ENCODE measurements around the gene PICK1. TPM values are rescaled to one million over a fixed set of nuclear protein-coding genes. Genes with fewer than 3 reads are reported as not detected.

The PICK1 gene
- total and polyA plus RNA-seq, 10 of the 15 experiments (the other 5 are each of a cell fraction or from before 2014, with no cell fraction given), result 0.07 to 19.2 (median 10.9) TPM

DNA sequence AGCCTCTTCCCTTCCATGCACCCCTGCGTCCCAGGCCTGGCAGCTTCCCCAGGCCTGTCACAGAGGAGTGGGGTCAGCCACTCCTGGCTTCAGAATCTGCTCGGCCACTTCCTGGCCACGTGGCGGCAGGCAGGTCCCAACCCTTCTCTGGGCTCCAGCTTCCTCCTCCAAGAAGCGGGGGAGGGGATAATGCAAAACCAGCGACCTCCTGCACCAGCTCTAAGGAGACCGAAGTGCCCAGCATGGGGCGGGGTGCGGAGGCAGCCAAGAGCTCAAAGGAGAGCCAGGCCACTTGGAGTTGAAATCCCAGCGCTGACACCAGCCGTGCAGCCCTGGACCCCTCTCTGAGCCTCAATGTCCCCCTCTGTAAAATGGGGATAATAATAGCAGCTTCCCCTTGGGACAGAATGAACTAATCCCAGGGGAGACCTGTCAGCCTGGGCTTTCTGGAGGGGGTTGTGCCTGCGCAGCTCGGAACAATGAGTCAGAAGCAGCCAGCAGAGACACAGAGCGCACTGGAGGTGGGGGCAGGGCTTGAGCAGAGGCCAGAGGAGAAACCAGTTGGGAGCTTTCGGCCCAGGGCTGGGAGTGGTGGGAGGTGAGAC lies 22.8 kb upstream of the PICK1 start (continued):
- TF ChIP-seq BCLAF1 (IDR thresholded peaks at IDR 0.05) (no peak), RAD51 (IDR thresholded peaks at IDR 0.05) (no peak), DPF2 (IDR thresholded peaks at IDR 0.05) (0 out of 2 replicates have a peak, but pooled peaks have one; percentile 18)

GRCh38 chr22:38034884-38035529 lies 22.2 kb upstream of the PICK1 start:
- ChIA-PET RAD21 (ENCODE audit: unreplicated experiment) (interaction anchor here (0.6 to 1.3 kb wide), 2 partner anchors 17 to 262 kb away, joined by 4 to 9 read pairs; no protein-coding TSS in a partner anchor), POLR2A (no interaction called here), SMC1A (ENCODE audit: uncharacterized antibody, unreplicated experiment) (interaction anchor here (0.7 kb wide), 1 partner anchor 39 kb away, joined by 3 read pairs; no protein-coding TSS in a partner anchor), CTCF (interaction anchor here (0.9 to 1.9 kb wide), 2 partner anchors 17 to 69 kb away, joined by 3 to 10 read pairs; no protein-coding TSS in a partner anchor)
- no peak overlapping the region for H3K9ac ChIP-seq (ENCODE audit: control insufficient read depth, insufficient read depth, low read length)
- no peak for DNase-seq (ENCODE audit: low read depth, low spot score)
- no peaks in the 10 kb centered on the region for H3K79me2 ChIP-seq (ENCODE audit: control insufficient read depth, insufficient read depth, low read length)
- H3K9me3 ChIP-seq (replicated peaks; ENCODE audit: control insufficient read depth, insufficient read depth, low read length), result no peaks in the 10 kb centered on the region
- WGBS (ENCODE audit: insufficient coverage, insufficient replicate concordance, low lambda C conversion rate, missing lambda C conversion rate), result 45% methylated on average over 9 of the region's 11 CpGs
- H3K27me3 ChIP-seq (replicated peaks in 1 of 2; ENCODE audit: control insufficient read depth in 2 of 2, insufficient read depth in 2 of 2, low read length in 1 of 2), result no peaks in the 10 kb centered on the region; a peak in 1 of 4 replicates
- no peak overlapping the region for H3K4me3 ChIP-seq
- H3K36me3 ChIP-seq (ENCODE audit: control insufficient read depth in 2 of 2, insufficient read depth in 2 of 2, low read length in 1 of 2), result no peaks in the 10 kb centered on the region
- peak; percentile 19; the same call in 2 of the 3 replicates for ATAC-seq
- no peak for FAIRE-seq
- in situ Hi-C loops (cut with MboI), result no loop called here
- BruUV-seq (replicated peaks), result no TSS peak
- no peaks in the 10 kb centered on the region for H4K20me1 ChIP-seq (ENCODE audit: control insufficient read depth, insufficient read depth)
- H2AFZ ChIP-seq (ENCODE audit: control insufficient read depth, low read depth, low read length), result no peak overlapping the region
- H3K27ac ChIP-seq (ENCODE audit: control insufficient read depth, insufficient read depth), result no peak overlapping the region
- peaks cover 7% of the 10 kb centered on the region; the same call in 1 of the 2 replicates for H3K4me1 ChIP-seq (ENCODE audit: control insufficient read depth, insufficient read depth, low read length)
- H3K4me2 ChIP-seq (ENCODE audit: control insufficient read depth, insufficient read depth), result no peak overlapping the region
- intact Hi-C loops (cut with micrococcal nuclease; ENCODE audit: unreplicated experiment), result no loop called here
- TF ChIP-seq DPF2 (IDR thresholded peaks at IDR 0.05) (no peak), CEBPB (IDR thresholded peaks at IDR 0.05; ENCODE audit: borderline replicate concordance in 1 of 2, low read depth in 2 of 2, low read length in 2 of 2) (no peak), EGR1 (IDR thresholded peaks at IDR 0.05; ENCODE audit: borderline replicate concordance in 1 of 2, low read depth in 2 of 2, low read length in 2 of 2) (no peak), BHLHE40 (IDR thresholded peaks at IDR 0.05; ENCODE audit: borderline replicate concordance in 1 of 2, low read depth in 2 of 2, low read length in 1 of 2) (no peak), JUNB (IDR thresholded peaks at IDR 0.05) (no peak), ZSCAN29 (IDR thresholded peaks at IDR 0.05) (no peak), YBX1 (IDR thresholded peaks at IDR 0.05) (no peak), USF2 (IDR thresholded peaks at IDR 0.05; ENCODE audit: borderline replicate concordance, low read depth, low read length) (no peak), CBFB (IDR thresholded peaks at IDR 0.05; ENCODE audit: low read depth) (no peak), IKZF1 (conservative IDR thresholded peaks at IDR 0.05) (no peak), JUND (IDR thresholded peaks at IDR 0.05; ENCODE audit: low read depth, low read length) (no peak), SUPT20H (IDR thresholded peaks at IDR 0.05; ENCODE audit: borderline replicate concordance, control insufficient read depth, low read depth, low read length) (no peak), BCLAF1 (IDR thresholded peaks at IDR 0.05) (no peak)
